ENCODE results near the gene BEST3.

GRCh38 chr12:69653703-69654102, 45.4 kb downstream of the BEST3 start:
- TF ChIP-seq, protein P1, sequence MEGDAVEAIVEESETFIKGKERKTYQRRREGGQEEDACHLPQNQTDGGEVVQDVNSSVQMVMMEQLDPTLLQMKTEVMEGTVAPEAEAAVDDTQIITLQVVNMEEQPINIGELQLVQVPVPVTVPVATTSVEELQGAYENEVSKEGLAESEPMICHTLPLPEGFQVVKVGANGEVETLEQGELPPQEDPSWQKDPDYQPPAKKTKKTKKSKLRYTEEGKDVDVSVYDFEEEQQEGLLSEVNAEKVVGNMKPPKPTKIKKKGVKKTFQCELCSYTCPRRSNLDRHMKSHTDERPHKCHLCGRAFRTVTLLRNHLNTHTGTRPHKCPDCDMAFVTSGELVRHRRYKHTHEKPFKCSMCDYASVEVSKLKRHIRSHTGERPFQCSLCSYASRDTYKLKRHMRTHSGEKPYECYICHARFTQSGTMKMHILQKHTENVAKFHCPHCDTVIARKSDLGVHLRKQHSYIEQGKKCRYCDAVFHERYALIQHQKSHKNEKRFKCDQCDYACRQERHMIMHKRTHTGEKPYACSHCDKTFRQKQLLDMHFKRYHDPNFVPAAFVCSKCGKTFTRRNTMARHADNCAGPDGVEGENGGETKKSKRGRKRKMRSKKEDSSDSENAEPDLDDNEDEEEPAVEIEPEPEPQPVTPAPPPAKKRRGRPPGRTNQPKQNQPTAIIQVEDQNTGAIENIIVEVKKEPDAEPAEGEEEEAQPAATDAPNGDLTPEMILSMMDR (IDR thresholded peaks at IDR 0.05; ENCODE audit: low read depth, low read length): no peak
- TF ChIP-seq POLR2A (IDR thresholded peaks at IDR 0.05; ENCODE audit: extremely low read depth, insufficient read length) (no peak), MAX (IDR thresholded peaks at IDR 0.05; ENCODE audit: low read depth, low read length) (no peak), MYC (IDR thresholded peaks at IDR 0.05; ENCODE audit: low read depth, low read length) (no peak)
